ENCODE results near the gene TUBA3D.
"Not testable (repeated sequence)": the region's sequence is repeated elsewhere in the genome, so short reads cannot be mapped to it uniquely, and the experiment has no call there.

The TUBA3D gene

GRCh38 chr2:131516011-131516410 lies 40.1 kb downstream of the TUBA3D start:
- no peak for DNase-seq

GRCh38 chr2:131516621-131517020 lies 40.7 kb downstream of the TUBA3D start:
- DNase-seq, result not testable (repeated sequence)

GRCh38 chr2:131517106-131517831 lies 41.4 kb downstream of the TUBA3D start:
- no peak for DNase-seq

DNA sequence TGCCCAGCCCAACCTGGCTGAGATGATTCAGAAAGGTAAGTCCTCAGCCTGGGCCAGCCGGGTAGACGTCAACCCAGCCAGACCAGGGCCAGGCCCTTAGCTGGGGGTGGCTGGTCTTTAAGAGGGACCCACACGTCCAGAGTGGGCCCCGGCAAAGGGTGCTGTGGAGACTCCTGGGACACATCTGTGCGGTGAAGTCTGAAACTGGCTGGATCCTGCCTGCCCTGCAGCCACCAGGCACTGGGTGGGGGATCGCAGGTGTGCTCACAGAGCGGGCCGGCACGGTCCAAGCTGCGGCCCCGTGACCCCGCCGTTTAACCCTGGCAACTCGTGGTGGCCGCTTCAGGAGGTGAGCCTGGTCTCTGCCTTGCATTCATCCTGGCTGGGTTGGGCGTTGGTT lies 41.9 kb downstream of the TUBA3D start:
- not testable (repeated sequence) for DNase-seq

DNA sequence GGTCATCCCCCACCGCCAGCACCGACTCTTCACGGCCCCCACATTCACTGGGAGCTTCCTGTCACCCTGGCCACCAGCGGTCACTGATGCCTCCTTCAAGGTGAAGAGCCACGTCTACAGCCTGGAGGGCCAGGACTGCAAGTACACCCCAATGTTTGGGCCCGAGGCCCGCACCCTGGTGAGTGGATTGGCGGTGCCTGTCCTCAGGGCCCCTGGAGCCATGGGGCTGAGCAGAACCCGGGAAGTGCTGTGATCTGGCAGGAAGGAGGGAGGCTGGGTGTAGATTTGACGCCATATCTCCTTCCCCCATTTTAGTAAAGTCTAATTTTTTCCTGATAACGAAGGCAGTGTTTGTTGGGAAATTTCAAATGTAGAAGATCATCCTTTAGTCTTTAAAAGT lies 42.6 kb downstream of the TUBA3D start:
- not testable (repeated sequence) for DNase-seq

DNA sequence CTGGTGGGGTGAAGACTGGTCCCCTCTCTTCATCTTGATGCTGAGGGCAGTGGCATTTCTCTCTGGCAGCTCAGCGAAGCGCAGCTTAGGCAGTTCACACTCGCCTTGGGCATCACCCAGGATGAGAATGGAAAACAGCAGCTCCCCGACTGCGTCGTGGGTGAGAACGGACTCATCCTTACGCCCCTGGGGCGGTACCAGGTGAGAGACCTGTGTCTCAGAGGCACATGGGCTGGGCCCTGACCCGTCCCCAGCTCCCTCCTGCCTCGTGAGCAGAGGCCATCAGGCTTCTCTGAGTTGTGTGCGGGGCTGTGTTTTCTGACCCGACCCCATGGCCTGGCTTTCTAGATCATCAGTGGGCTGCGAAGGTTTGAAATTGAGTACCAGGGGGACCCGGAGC lies 43.5 kb downstream of the TUBA3D start:
- DNase-seq, result no peak

- not testable (repeated sequence) for DNase-seq
Observed at GRCh38 chr2:131519871-131520470, 44.1 kb downstream of the TUBA3D start.

DNA sequence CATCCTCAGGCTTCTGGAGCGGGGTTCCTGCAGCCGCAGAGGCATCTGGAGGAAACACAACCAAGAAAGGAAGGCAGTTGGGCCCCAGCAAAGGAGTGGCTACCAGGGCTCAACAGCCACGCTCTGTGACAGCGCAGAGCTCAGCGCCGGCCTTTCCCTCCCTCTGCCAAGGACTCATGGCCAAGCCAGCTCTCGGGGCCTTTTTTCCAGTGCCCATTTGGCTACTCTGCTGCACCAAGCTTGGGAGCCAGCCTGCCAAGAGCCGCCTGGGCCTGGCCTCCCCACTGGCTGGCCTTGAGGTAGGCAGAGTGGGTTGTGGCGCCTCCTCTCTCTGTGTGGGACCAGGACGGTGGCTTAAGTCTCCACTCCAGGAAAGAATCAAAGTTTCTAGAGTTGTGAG lies 44.6 kb downstream of the TUBA3D start:
- DNase-seq, result no peak

- not testable (repeated sequence) for DNase-seq
Observed at GRCh38 chr2:131521524-131521923, 45.6 kb downstream of the TUBA3D start.

- no peak for DNase-seq
Observed at GRCh38 chr2:131521961-131522781, 46.3 kb downstream of the TUBA3D start.

DNA sequence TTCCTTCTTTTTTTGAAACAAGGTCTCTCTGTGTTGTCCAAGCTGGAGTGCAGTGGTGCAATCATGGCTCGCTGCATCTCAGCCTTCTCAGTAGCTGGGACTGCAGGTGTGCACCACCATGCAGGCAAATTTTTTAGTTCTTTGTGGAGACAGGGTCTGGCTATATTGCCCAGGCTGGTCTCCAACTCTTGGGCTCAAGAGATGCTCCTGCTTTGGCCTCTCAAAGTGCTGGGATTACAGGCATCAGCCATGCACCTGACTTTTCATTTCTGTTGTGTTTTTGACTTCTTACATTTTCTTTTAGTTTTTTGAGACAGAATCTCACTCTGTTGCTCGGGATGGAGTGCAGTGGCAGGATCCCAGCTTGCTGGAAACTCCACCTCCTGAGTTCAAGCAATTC lies 49.3 kb downstream of the TUBA3D start:
- not testable (repeated sequence) for DNase-seq

DNA sequence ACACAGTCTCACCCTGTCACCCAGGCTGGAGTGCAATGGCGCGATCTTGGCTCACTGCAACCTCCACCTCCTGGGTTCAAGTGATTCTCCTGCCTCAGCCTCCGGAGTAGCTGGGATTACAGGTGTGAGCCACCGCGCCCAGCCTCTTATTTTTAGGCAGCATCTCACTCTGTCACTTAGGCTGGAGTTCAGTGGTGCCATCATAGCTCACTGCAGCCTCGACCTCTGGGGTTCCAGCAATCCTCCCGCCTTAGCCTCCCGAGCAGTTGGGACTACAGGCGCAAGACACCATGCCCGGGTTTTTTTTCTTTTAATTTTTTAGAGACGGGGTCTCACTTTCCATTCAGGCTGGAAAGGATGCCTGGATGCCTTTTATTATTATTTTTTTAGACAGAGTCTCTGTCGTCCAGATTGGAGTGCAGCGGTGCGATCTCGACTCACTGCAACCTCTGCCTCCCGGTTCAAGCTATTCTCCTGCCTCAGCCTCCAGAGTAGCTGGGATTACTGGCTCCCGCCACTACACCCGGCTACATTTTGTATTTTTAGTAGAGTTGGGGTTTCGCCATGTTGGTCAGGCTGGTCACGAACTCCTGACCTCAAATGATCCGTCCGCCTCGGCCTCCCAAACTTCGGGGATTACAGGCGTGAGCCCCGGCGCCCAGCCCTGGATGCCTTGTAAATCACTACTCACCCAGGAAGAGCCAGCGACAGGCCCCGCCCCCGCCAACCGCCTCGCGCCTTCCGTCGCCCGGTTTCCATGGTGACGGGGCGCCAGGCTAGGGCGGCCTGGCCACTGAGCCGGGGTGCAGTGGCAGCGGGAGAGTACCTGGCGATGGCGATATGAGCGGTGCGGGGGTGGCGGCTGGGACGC lies 51.4 kb downstream of the TUBA3D start, which contains the start of gene CCDC74A:
CCDC74A (plus strand) TSS at position 758 of the 871 bp plus-strand sequence; CDS start at position 841, 83 bp downstream.
- DNase-seq, result not testable (repeated sequence)

DNA sequence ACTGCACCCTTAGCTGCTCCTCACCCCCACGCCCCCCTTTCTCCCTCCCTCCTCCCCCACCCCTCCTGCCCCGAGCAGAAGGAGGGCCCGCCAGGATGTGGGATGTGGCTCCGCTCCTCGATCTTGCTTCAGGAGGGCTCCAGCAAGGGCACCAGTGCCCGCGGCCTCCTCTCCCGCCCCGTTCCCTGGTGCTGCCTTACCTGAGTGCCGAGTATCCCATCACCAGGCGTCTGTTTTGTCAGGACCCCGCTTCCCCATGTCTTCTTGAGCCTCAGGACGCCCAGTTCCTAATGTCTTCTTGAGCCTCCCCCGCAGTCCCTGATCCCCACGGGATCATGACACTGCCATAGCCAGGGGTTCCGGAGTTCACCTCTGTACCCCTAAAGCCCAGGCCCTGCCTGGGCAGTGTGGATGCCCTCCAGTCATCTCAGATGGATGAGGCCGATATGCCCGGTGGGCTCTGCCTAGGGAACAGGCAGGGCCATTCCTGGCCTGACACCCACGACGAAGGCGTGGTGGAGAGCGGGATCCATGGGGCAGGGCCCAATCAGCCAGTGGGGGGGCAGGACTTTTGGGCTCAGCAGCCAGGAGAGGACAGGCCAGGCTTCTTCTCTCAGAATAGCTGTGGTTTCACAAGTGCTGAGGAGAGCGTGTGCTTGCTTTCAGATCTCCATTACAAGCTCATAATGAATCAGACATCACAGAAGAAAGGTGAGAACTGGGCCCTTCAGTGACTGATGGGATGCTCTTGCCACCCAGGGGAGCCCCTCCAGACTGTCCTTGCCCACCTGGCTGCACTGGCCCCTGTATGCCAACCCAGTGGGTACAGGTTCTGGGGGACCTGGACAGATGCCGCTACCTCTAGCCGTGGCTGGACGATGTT lies 53.3 kb downstream of the TUBA3D start:
- DNase-seq, result not testable (repeated sequence)

DNA sequence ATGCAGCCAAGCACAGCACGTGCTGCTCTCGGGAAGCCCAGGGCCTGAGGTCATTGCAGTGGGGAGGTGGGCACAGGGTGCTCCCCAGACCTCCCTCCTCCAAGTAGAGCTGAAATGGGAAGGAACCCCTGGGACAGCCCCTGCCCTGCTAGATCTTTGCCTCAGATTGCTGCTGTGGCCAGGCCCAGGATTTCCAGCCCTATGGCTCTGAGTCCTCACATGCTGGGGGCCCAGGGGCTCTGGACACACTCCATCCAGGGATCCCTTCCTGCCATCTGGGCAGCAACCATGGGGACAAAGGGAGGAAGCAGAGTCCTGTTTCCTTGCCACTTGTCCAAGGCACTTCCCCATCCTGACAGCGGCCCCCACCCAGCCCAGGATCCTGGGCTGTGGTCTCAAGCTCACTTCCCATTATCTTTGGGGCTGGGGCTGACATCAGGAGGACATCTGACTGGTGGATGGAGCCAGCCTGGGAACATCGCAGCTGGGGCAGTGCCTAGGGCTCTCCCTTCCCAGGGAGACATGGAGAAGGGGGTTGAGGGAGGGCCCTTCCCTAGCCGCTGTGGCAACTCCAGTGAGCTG lies 54.0 kb downstream of the TUBA3D start:
- not testable (repeated sequence) for DNase-seq

GRCh38 chr2:131530626-131531344 lies 54.9 kb downstream of the TUBA3D start:
- not testable (repeated sequence) for DNase-seq

DNA sequence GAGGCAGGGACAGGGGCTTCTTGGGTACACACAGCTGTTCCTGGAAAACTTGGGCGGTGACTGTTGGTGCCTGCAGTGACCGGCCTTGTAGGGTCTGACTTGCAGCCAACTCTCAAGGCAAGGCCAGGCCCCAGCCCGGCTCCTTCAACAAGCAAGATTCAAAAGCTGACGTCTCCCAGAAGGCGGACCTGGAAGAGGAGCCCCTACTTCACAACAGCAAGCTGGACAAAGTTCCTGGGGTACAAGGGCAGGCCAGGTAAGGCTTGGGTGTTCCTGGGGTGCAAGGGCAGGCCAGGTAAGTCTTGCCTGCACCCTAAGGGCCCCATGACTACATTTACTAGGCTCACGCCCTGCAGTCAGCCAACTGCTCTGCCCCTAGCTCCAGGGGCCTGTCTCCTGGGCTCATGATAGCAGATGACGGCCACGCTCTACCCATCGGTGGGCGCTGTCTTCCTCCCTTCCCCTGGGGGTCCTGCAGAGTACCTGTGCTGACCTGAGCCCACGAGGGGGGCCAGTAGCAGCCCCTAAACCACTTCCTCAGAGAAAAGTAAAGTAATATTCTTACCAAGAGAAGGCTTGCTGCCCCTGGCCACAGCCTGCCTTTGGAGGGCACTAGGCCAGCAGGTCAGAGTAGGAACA lies 55.7 kb downstream of the TUBA3D start:
- not testable (repeated sequence) for DNase-seq
